Sigmoid colon (tissue), 7 donors: Measurements from ENCODE around the gene LDLRAD3. TPM values are rescaled to one million over a fixed set of nuclear protein-coding genes. Genes with fewer than 3 reads are reported as not detected.

ENCODE experiments used
- DNase-seq: peaks from one replicate; pipeline ENCODE4 v3.0.0-alpha.2; 2019
- H3K27ac ChIP-seq, 4 donors: fragments of 200-600 bp; sonication (generic); one replicate each; pipeline ENCODE4 v1.5.1; 2016 to 2019; ENCODE audit warnings: mild to moderate bottlenecking in 1 of 4
- H3K27me3 ChIP-seq, 3 donors: fragments of 200-600 bp; sonication (generic); one replicate each; pipeline ENCODE4 v1.5.1; 2019; ENCODE audit warnings: mild to moderate bottlenecking in 1 of 3
- H3K36me3 ChIP-seq, 4 donors: fragments of 200-600 bp; sonication (generic); one replicate each; pipeline ENCODE4 v1.5.1; 2016 to 2019
- H3K4me1 ChIP-seq, 4 donors: fragments of 200-600 bp; sonication (generic); one replicate each; pipeline ENCODE4 v1.5.1; 2017 to 2019
- H3K4me3 ChIP-seq, 4 donors: fragments of 200-600 bp; sonication (generic); one replicate each; pipeline ENCODE4 v1.5.1; 2017 to 2019; ENCODE audit warnings: mild to moderate bottlenecking in 2 of 4, moderate library complexity in 1 of 4
- H3K9me3 ChIP-seq, 4 donors: fragments of 200-600 bp in 3 of 4; sonication (generic) in 3 of 4; one replicate each; pipeline versions ENCODE4 v1.5.1 to v1.6.1; 2013 to 2019
- EP300 ChIP-seq, 4 donors: sonication (generic); formaldehyde crosslinking; IDR thresholded peaks; one replicate each; pipeline ENCODE4 v1.6.1; 2017; ENCODE audit warnings: antibody characterized with exemption in 4 of 4
- POLR2A ChIP-seq, 2 donors: fragments of 450-650 bp; IDR thresholded peaks; one replicate each; pipeline ENCODE4 v1.6.1; 2016; ENCODE audit warnings: antibody characterized with exemption in 2 of 2, mild to moderate bottlenecking in 2 of 2, moderate library complexity in 2 of 2
- POLR2AphosphoS5 ChIP-seq, 4 donors: sonication (generic); formaldehyde crosslinking; IDR thresholded peaks; one replicate each; pipeline ENCODE4 v1.6.1; 2017; ENCODE audit warnings: antibody characterized with exemption in 4 of 4
- WGBS, 2 donors: extraction: QIAGEN DNeasy Blood & Tissue Kit; methylation state at CpG; one replicate each; pipeline ENCODE4 v1.1.7; 2013; 5-methylcytosine and 5-hydroxymethylcytosine counted together
- intact Hi-C: fragments of 100-400 bp; cut with DNase I; formaldehyde crosslinking; loops from one replicate; pipeline ENCODE4 v1.15.1; 2023
- polyA plus RNA-seq, 3 donors: library from polyadenylated mRNA; stranded (reverse); fragments of 200-250 nt; gene quantifications; one replicate each; pipeline ENCODE4 v1.2.3, GENCODE V29; 2013
- total RNA-seq, 4 donors: library from RNA; depleted of rRNA; stranded (reverse); fragments of >200 nt; gene quantifications; one replicate each; pipeline ENCODE4 v1.1.0, GENCODE V29; 2016
- TF ChIP-seq, protein P1 (sequence below), 4 experiments: fragments of 450-650 bp in 3 of 4; fragments of 200-600 bp in 1 of 4; IDR thresholded peaks; one replicate each; pipeline ENCODE4 v1.5.1; 2016 to 2019; ENCODE audit warnings: antibody characterized with exemption in 4 of 4, mild to moderate bottlenecking in 3 of 4, moderate library complexity in 2 of 4
- donor health status: healthy with polysubstance abuse.
- donor health status: Bipolar disorder and iron deficiency.
- donor health status: healthy.

The LDLRAD3 gene
- total and polyA plus RNA-seq, 7 donors: 0.23 to 23.4 (median 10.2) TPM

DNA sequence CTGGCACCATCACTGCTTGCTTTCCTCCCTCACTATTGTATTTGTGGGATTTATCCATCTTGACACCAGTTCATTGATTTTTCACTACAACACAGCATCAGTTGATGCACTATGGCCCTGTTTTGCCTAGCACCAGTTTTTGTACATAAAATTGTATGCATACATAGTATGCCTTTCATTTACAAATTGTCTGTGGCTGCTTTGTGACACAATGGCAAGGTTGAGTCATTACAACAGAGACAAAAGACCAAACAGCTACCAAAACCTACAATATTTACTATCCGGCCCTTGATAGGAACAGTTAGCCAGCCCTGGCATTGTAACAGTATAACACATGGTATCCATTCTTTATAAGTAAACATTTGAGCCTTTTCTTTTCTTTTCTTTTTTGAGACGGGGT lies 150.3 kb downstream of the LDLRAD3 start:
- H3K27ac ChIP-seq: no peak overlapping the region
- H3K4me3 ChIP-seq: no peak overlapping the region
- TF ChIP-seq EP300 (IDR thresholded peaks at IDR 0.05): no peak
- no peaks in the 10 kb centered on the region for H3K4me1 ChIP-seq
- peaks cover 0 to 6% (median 0%) of the 10 kb centered on the region in 4 donors for H3K36me3 ChIP-seq
- DNase-seq: no peak
- intact Hi-C loops: no loop called here
- peaks cover 0 to 3% (median 0%) of the 10 kb centered on the region in 4 donors for H3K9me3 ChIP-seq
- no peaks in the 10 kb centered on the region for H3K27me3 ChIP-seq
- 45 to 94% methylated on average over 2 of the region's 2 CpGs for WGBS, 2 donors

DNA sequence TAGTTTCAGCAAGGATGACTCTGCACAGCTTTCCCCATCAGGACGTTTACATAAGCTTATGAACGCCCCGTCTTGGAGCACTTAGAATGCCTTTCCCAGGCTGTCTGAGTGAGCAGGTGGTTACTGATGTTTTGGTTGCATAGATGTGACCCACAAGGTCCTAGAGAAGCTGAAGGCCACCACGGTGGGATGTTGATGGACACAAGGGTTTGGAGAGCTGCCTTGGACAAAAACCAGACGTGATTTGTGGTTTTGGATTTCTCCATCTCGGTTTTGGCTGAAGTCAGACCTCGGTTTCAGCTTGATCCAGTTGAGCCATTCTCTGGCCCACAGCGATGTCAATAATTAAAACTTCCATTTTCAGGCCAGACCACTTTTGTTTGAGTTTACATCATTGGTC lies 151.9 kb downstream of the LDLRAD3 start:
- TF ChIP-seq, protein P1, sequence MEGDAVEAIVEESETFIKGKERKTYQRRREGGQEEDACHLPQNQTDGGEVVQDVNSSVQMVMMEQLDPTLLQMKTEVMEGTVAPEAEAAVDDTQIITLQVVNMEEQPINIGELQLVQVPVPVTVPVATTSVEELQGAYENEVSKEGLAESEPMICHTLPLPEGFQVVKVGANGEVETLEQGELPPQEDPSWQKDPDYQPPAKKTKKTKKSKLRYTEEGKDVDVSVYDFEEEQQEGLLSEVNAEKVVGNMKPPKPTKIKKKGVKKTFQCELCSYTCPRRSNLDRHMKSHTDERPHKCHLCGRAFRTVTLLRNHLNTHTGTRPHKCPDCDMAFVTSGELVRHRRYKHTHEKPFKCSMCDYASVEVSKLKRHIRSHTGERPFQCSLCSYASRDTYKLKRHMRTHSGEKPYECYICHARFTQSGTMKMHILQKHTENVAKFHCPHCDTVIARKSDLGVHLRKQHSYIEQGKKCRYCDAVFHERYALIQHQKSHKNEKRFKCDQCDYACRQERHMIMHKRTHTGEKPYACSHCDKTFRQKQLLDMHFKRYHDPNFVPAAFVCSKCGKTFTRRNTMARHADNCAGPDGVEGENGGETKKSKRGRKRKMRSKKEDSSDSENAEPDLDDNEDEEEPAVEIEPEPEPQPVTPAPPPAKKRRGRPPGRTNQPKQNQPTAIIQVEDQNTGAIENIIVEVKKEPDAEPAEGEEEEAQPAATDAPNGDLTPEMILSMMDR (IDR thresholded peaks at IDR 0.05): no peak
- no peak for TF ChIP-seq POLR2A (IDR thresholded peaks at IDR 0.05)
- TF ChIP-seq POLR2AphosphoS5 (IDR thresholded peaks at IDR 0.05): no peak
- TF ChIP-seq EP300 (IDR thresholded peaks at IDR 0.05): no peak
- no peak overlapping the region for H3K27ac ChIP-seq
- no peaks in the 10 kb centered on the region for H3K27me3 ChIP-seq
- DNase-seq: no peak
- H3K36me3 ChIP-seq: peaks cover 0 to 15% (median 0%) of the 10 kb centered on the region in 4 donors
- no peak overlapping the region for H3K4me3 ChIP-seq
- H3K4me1 ChIP-seq: no peaks in the 10 kb centered on the region
- 78 to 85% methylated on average over 8 of the region's 8 CpGs for WGBS, 2 donors
- H3K9me3 ChIP-seq: peaks cover 0 to 3% (median 0%) of the 10 kb centered on the region in 4 donors
- intact Hi-C loops: no loop called here

DNA sequence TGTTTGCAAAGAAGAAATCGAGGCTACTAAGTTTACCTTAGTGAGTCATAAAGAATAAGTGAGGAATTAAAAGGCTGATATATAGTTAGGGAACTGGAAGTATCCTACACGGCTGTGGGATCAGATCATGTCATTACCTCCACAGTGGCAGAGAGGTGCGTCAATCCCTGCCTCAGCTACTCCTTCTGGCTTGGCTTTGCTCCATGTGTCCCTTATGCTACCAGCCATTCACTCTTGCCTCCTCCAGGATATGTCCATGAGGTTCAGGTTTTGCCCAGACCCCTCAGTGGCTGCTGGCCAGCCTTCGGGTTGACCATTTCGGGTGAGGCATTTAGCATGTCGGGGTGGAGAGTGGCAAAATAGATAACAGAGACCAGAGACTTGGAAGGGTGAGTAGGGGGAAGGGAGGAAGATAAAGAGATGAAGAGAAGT lies 153.4 kb downstream of the LDLRAD3 start:
- peaks cover 0 to 19% (median 0%) of the 10 kb centered on the region in 4 donors for H3K36me3 ChIP-seq
- intact Hi-C loops: no loop called here
- no peak overlapping the region for H3K27ac ChIP-seq
- no peaks in the 10 kb centered on the region for H3K27me3 ChIP-seq
- DNase-seq: no peak
- no peak overlapping the region for H3K4me3 ChIP-seq
- TF ChIP-seq, protein P1 (IDR thresholded peaks at IDR 0.05): no peak
- no peak for TF ChIP-seq POLR2A (IDR thresholded peaks at IDR 0.05)
- TF ChIP-seq EP300 (IDR thresholded peaks at IDR 0.05): no peak
- TF ChIP-seq POLR2AphosphoS5 (IDR thresholded peaks at IDR 0.05): no peak
- H3K9me3 ChIP-seq: peaks cover 0 to 3% (median 0%) of the 10 kb centered on the region in 4 donors
- H3K4me1 ChIP-seq: no peaks in the 10 kb centered on the region
- WGBS, 2 donors: 79 to 87% methylated on average over 6 of the region's 6 CpGs

DNA sequence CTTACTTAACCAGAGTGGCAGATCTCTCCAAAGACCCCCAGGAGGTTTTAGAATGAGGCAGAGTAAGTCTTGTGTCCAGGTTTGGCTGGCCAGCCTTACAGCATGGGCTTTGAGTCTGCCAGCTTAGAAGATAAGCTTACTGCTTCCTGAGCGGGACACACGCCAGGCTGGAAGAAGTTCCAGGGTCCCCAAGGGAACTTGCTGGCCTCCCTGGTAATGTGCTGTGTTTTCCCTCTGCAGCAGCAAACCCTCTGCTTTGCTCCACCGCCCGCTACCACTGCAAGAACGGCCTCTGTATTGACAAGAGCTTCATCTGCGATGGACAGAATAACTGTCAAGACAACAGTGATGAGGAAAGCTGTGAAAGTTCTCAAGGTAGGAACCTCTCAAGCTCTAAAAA lies 154.2 kb downstream of the LDLRAD3 start:
- TF ChIP-seq POLR2AphosphoS5 (IDR thresholded peaks at IDR 0.05): no peak
- TF ChIP-seq, protein P1 (IDR thresholded peaks at IDR 0.05): no peak
- no peak for TF ChIP-seq POLR2A (IDR thresholded peaks at IDR 0.05)
- TF ChIP-seq EP300 (IDR thresholded peaks at IDR 0.05): no peak
- Histone ChIP-seq H3K4me3 (no peak overlapping the region), H3K4me1 (no peaks in the 10 kb centered on the region), H3K27ac (no peak overlapping the region), H3K9me3 (peaks cover 0 to 3% (median 0%) of the 10 kb centered on the region in 4 donors), H3K27me3 (no peaks in the 10 kb centered on the region), H3K36me3 (peaks cover 0 to 19% (median 0%) of the 10 kb centered on the region in 4 donors)
- WGBS, 2 donors: 89 to 94% methylated on average over 6 of the region's 6 CpGs
- intact Hi-C loops: no loop called here
- DNase-seq: no peak

DNA sequence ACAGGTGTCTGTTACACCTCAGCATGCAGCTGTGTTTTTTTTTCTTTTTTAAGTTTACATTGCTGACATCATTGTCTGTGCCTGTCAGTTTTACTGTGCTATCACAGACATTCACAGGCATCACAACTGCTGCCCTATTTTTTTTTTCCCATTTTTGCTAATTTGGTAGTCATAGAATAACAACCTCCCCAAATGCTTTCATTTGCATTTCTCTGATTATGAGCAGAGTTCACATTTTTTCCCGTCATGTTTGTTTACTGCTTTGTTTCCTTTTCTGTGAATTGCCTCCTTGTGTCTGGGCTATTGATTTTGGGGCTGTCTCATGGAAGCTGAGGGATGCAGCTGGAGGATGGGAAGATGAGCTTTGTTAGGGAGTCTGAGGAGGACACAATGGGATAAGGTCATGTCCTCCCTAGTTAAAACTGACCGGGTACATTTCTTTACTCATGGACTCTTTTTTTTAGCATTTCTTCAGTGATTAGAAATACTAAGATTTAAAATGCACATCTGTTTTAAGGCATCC lies 155.1 kb downstream of the LDLRAD3 start:
- H3K9me3 ChIP-seq: no peaks in the 10 kb centered on the region
- no peak for DNase-seq
- H3K36me3 ChIP-seq: peaks cover 0 to 19% (median 0%) of the 10 kb centered on the region in 4 donors
- no peak overlapping the region for H3K4me3 ChIP-seq
- intact Hi-C loops: no loop called here
- TF ChIP-seq, protein P1 (IDR thresholded peaks at IDR 0.05): no peak
- TF ChIP-seq POLR2A (IDR thresholded peaks at IDR 0.05): no peak
- TF ChIP-seq POLR2AphosphoS5 (IDR thresholded peaks at IDR 0.05): no peak
- TF ChIP-seq EP300 (IDR thresholded peaks at IDR 0.05): no peak
- H3K27ac ChIP-seq: no peak overlapping the region
- H3K4me1 ChIP-seq: no peaks in the 10 kb centered on the region
- WGBS, 2 donors: 50 to 73% methylated on average over 2 of the region's 2 CpGs
- H3K27me3 ChIP-seq: no peaks in the 10 kb centered on the region
